ENCODE results near the gene SYK. TPM values are rescaled to one million over a fixed set of nuclear protein-coding genes. Genes with fewer than 3 reads are reported as not detected.

The SYK gene
- total RNA-seq, 3 donors from 2014 or later (not counting 1 experiment from before 2014, with no cell fraction given): 75.5 to 104 (median 78.0) TPM

GRCh38 chr9:90873422-90873821 lies 71.8 kb downstream of the SYK start:
- Mint-ChIP-seq H3K4me3 (no peak overlapping the region), H3K27ac (peak overlapping the region; percentile 16 to 18), H3K27me3 (ENCODE audit: low read depth in 2 of 2) (no peaks in the 10 kb centered on the region), H3K36me3 (peaks cover 12% of the 10 kb centered on the region), H3K9me3 (no peaks in the 10 kb centered on the region), H3K4me1 (peaks cover 0 to 11% of the 10 kb centered on the region in 2 donors)
- intact Hi-C loops (cut with micrococcal nuclease): loop anchor here (10.0 kb wide), 2 partner anchors 149 to 1269 kb away; partner anchors contain the start of gene GADD45G
- WGBS (ENCODE audit: insufficient coverage): no CpG with 5 or more reads among the region's 2 CpGs
- no peak for ATAC-seq
- Histone ChIP-seq H3K9me3 (ENCODE audit: control insufficient read depth, insufficient read depth, low read length) (no peaks in the 10 kb centered on the region), H3K36me3 (ENCODE audit: control insufficient read depth, insufficient read depth, low read length) (peaks cover 37% of the 10 kb centered on the region), H3K4me1 (ENCODE audit: control insufficient read depth, insufficient read depth, low read length) (no peaks in the 10 kb centered on the region), H3K27ac (ENCODE audit: low read length) (no peak overlapping the region), H3K27me3 (ENCODE audit: control insufficient read depth, insufficient read depth, low read length) (no peaks in the 10 kb centered on the region), H3K4me3 (ENCODE audit: low read length) (no peak overlapping the region)
- no peak for TF ChIP-seq CTCF (IDR thresholded peaks at IDR 0.05)
- no peak for DNase-seq

- DNase-seq (no peak), ATAC-seq (peak in 2 of 3 donors; percentile 50 to 84)
- intact Hi-C loops (cut with micrococcal nuclease): loop anchor here (10.0 kb wide), 2 partner anchors 149 to 1269 kb away; partner anchors contain the start of gene GADD45G
- no peaks in the 10 kb centered on the region for H3K27me3 Mint-ChIP-seq (ENCODE audit: low read depth in 2 of 2)
- H3K4me3 Mint-ChIP-seq: no peak overlapping the region
- peaks cover 0 to 11% of the 10 kb centered on the region in 2 donors for H3K4me1 Mint-ChIP-seq
- H3K27ac ChIP-seq (ENCODE audit: low read length): no peak overlapping the region
- peaks cover 41% of the 10 kb centered on the region for H3K36me3 ChIP-seq (ENCODE audit: control insufficient read depth, insufficient read depth, low read length)
- H3K9me3 ChIP-seq (ENCODE audit: control insufficient read depth, insufficient read depth, low read length): no peaks in the 10 kb centered on the region
- H3K36me3 Mint-ChIP-seq: peaks cover 12% of the 10 kb centered on the region
- no peaks in the 10 kb centered on the region for H3K27me3 ChIP-seq (ENCODE audit: control insufficient read depth, insufficient read depth, low read length)
- no peaks in the 10 kb centered on the region for H3K4me1 ChIP-seq (ENCODE audit: control insufficient read depth, insufficient read depth, low read length)
- H3K9me3 Mint-ChIP-seq: no peaks in the 10 kb centered on the region
- peak overlapping the region; percentile 16 to 50 for H3K27ac Mint-ChIP-seq
- 77% methylated on average over 8 of the region's 8 CpGs for WGBS (ENCODE audit: insufficient coverage)
- peak; percentile 21 for TF ChIP-seq CTCF (IDR thresholded peaks at IDR 0.05)
- H3K4me3 ChIP-seq (ENCODE audit: low read length): no peak overlapping the region
Observed at GRCh38 chr9:90874194-90874593, 72.6 kb downstream of the SYK start.

GRCh38 chr9:90878562-90878961 lies 76.9 kb downstream of the SYK start:
- H3K9me3 Mint-ChIP-seq: no peaks in the 10 kb centered on the region
- no peaks in the 10 kb centered on the region for H3K4me1 ChIP-seq (ENCODE audit: control insufficient read depth, insufficient read depth, low read length)
- H3K4me1 Mint-ChIP-seq: peaks cover 0 to 10% of the 10 kb centered on the region in 2 donors
- 97% methylated on average over 5 of the region's 5 CpGs for WGBS (ENCODE audit: insufficient coverage)
- ATAC-seq: no peak
- no peak overlapping the region for H3K27ac ChIP-seq (ENCODE audit: low read length)
- intact Hi-C loops (cut with micrococcal nuclease): loop anchor here (10.0 kb wide), 2 partner anchors 154 to 1274 kb away; partner anchors contain the start of gene GADD45G
- no peaks in the 10 kb centered on the region for H3K27me3 Mint-ChIP-seq (ENCODE audit: low read depth in 2 of 2)
- H3K27me3 ChIP-seq (ENCODE audit: control insufficient read depth, insufficient read depth, low read length): no peaks in the 10 kb centered on the region
- peaks cover 23% of the 10 kb centered on the region for H3K36me3 Mint-ChIP-seq
- no peak overlapping the region for H3K4me3 ChIP-seq (ENCODE audit: low read length)
- peak overlapping the region in 1 of 2 donors; percentile 58 for H3K27ac Mint-ChIP-seq
- H3K36me3 ChIP-seq (ENCODE audit: control insufficient read depth, insufficient read depth, low read length): peaks cover 64% of the 10 kb centered on the region
- H3K4me3 Mint-ChIP-seq: no peak overlapping the region
- no peaks in the 10 kb centered on the region for H3K9me3 ChIP-seq (ENCODE audit: control insufficient read depth, insufficient read depth, low read length)
- TF ChIP-seq CTCF (IDR thresholded peaks at IDR 0.05): no peak
- DNase-seq: no peak

- Mint-ChIP-seq H3K9me3 (no peaks in the 10 kb centered on the region), H3K27ac (peak overlapping the region in 1 of 2 donors; percentile 52), H3K4me3 (no peak overlapping the region), H3K27me3 (ENCODE audit: low read depth in 2 of 2) (no peaks in the 10 kb centered on the region), H3K36me3 (peaks cover 12% of the 10 kb centered on the region), H3K4me1 (no peaks in the 10 kb centered on the region)
- 84% methylated on average over 2 of the region's 2 CpGs for WGBS (ENCODE audit: insufficient coverage)
- intact Hi-C loops (cut with micrococcal nuclease): no loop called here
- Histone ChIP-seq H3K9me3 (ENCODE audit: control insufficient read depth, insufficient read depth, low read length) (no peaks in the 10 kb centered on the region), H3K36me3 (ENCODE audit: control insufficient read depth, insufficient read depth, low read length) (peaks cover 54% of the 10 kb centered on the region), H3K27me3 (ENCODE audit: control insufficient read depth, insufficient read depth, low read length) (no peaks in the 10 kb centered on the region), H3K27ac (ENCODE audit: low read length) (no peak overlapping the region), H3K4me1 (ENCODE audit: control insufficient read depth, insufficient read depth, low read length) (no peaks in the 10 kb centered on the region), H3K4me3 (ENCODE audit: low read length) (no peak overlapping the region)
- DNase-seq: no peak
- TF ChIP-seq CTCF (IDR thresholded peaks at IDR 0.05): no peak
- no peak for ATAC-seq
Observed at GRCh38 chr9:90880066-90880465, 78.4 kb downstream of the SYK start.

Measured in natural killer cell (primary cell).